ENCODE measurements around the gene RFX3. TPM values are rescaled to one million over a fixed set of nuclear protein-coding genes. Genes with fewer than 3 reads are reported as not detected.

Gene RFX3
- total and polyA plus RNA-seq, 2 experiments from 2014 or later = 5.8 to 7.9 TPM

- Histone ChIP-seq H3K36me3 (replicated peaks; ENCODE audit: insufficient read depth, low read depth) (peaks cover 3% of the 10 kb centered on the region), H3K27me3 (no peaks in the 10 kb centered on the region), H3K27ac (no peak overlapping the region), H3K4me3 (no peak overlapping the region), H2AFZ (no peak overlapping the region), H3K9me2 (replicated peaks; ENCODE audit: insufficient read depth) (no peaks in the 10 kb centered on the region), H4K20me1 (ENCODE audit: insufficient read depth, poor library complexity, severe bottlenecking) (no peaks in the 10 kb centered on the region), H3K9me3 (ENCODE audit: low read depth) (no peaks in the 10 kb centered on the region), H3K79me2 (no peaks in the 10 kb centered on the region), H3K4me1 (ENCODE audit: insufficient read depth) (no peaks in the 10 kb centered on the region), H3K4me2 (no peak overlapping the region)
- 97% methylated on average over 2 of the region's 2 CpGs for WGBS (ENCODE audit: low lambda C conversion rate, missing lambda C conversion rate)
- no peak for DNase-seq (ENCODE audit: low spot score)
- TF ChIP-seq, protein P1, sequence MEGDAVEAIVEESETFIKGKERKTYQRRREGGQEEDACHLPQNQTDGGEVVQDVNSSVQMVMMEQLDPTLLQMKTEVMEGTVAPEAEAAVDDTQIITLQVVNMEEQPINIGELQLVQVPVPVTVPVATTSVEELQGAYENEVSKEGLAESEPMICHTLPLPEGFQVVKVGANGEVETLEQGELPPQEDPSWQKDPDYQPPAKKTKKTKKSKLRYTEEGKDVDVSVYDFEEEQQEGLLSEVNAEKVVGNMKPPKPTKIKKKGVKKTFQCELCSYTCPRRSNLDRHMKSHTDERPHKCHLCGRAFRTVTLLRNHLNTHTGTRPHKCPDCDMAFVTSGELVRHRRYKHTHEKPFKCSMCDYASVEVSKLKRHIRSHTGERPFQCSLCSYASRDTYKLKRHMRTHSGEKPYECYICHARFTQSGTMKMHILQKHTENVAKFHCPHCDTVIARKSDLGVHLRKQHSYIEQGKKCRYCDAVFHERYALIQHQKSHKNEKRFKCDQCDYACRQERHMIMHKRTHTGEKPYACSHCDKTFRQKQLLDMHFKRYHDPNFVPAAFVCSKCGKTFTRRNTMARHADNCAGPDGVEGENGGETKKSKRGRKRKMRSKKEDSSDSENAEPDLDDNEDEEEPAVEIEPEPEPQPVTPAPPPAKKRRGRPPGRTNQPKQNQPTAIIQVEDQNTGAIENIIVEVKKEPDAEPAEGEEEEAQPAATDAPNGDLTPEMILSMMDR (IDR thresholded peaks at IDR 0.05; ENCODE audit: poor library complexity) = no peak
- no peak for TF ChIP-seq EZH2phosphoT487 (IDR thresholded peaks at IDR 0.05; ENCODE audit: low read depth, severe bottlenecking, unreplicated experiment)
- TF ChIP-seq EZH2 (IDR thresholded peaks at IDR 0.05; ENCODE audit: borderline replicate concordance) = no peak
These were observed 43.2 kb downstream of the RFX3 start for GRCh38 chr9:3482578-3482977.

DNA sequence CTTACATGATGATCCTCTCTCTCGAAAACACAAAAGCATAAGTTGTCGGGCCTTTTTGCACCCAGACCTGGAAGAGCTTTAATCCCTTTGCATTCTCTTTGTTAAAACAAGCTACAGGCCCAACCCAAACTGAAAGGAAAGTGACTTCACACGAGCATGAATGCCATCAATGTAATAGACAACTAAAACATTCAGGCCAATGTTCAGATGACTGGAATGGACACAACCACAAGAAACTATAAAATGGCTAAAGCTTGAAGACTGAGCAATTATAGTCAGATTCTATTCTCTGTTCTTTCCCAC lies 45.5 kb downstream of the RFX3 start:
- H3K4me3 ChIP-seq = no peak overlapping the region
- H3K4me1 ChIP-seq (ENCODE audit: insufficient read depth) = no peaks in the 10 kb centered on the region
- H3K9me2 ChIP-seq (replicated peaks; ENCODE audit: insufficient read depth) = no peaks in the 10 kb centered on the region
- H3K27me3 ChIP-seq = no peaks in the 10 kb centered on the region
- H3K27ac ChIP-seq = no peak overlapping the region
- WGBS (ENCODE audit: low lambda C conversion rate, missing lambda C conversion rate) = 84% methylated on average over 3 of the region's 3 CpGs
- no peaks in the 10 kb centered on the region for H3K79me2 ChIP-seq
- no peak for DNase-seq (ENCODE audit: low spot score)
- TF ChIP-seq EZH2phosphoT487 (IDR thresholded peaks at IDR 0.05; ENCODE audit: low read depth, severe bottlenecking, unreplicated experiment) (no peak), EZH2 (IDR thresholded peaks at IDR 0.05; ENCODE audit: borderline replicate concordance) (no peak)
- TF ChIP-seq, protein P1 (IDR thresholded peaks at IDR 0.05; ENCODE audit: poor library complexity) = no peak
- H3K36me3 ChIP-seq (replicated peaks; ENCODE audit: insufficient read depth, low read depth) = peaks cover 3% of the 10 kb centered on the region
- no peaks in the 10 kb centered on the region for H4K20me1 ChIP-seq (ENCODE audit: insufficient read depth, poor library complexity, severe bottlenecking)
- H2AFZ ChIP-seq = no peak overlapping the region
- H3K4me2 ChIP-seq = no peak overlapping the region
- no peaks in the 10 kb centered on the region for H3K9me3 ChIP-seq (ENCODE audit: low read depth)

- H3K79me2 ChIP-seq = no peaks in the 10 kb centered on the region
- no peaks in the 10 kb centered on the region for H3K9me2 ChIP-seq (replicated peaks; ENCODE audit: insufficient read depth)
- H3K9me3 ChIP-seq (ENCODE audit: low read depth) = no peaks in the 10 kb centered on the region
- peaks cover 3% of the 10 kb centered on the region for H3K36me3 ChIP-seq (replicated peaks; ENCODE audit: insufficient read depth, low read depth)
- DNase-seq (ENCODE audit: low spot score) = no peak
- no peaks in the 10 kb centered on the region for H3K4me1 ChIP-seq (ENCODE audit: insufficient read depth)
- 94% methylated on average over 7 of the region's 7 CpGs for WGBS (ENCODE audit: low lambda C conversion rate, missing lambda C conversion rate)
- H3K4me2 ChIP-seq = no peak overlapping the region
- no peak overlapping the region for H3K4me3 ChIP-seq
- TF ChIP-seq, protein P1 (IDR thresholded peaks at IDR 0.05; ENCODE audit: poor library complexity) = no peak
- no peak for TF ChIP-seq EZH2phosphoT487 (IDR thresholded peaks at IDR 0.05; ENCODE audit: low read depth, severe bottlenecking, unreplicated experiment)
- no peak for TF ChIP-seq EZH2 (IDR thresholded peaks at IDR 0.05; ENCODE audit: borderline replicate concordance)
- no peak overlapping the region for H3K27ac ChIP-seq
- H2AFZ ChIP-seq = no peak overlapping the region
- no peaks in the 10 kb centered on the region for H3K27me3 ChIP-seq
- no peaks in the 10 kb centered on the region for H4K20me1 ChIP-seq (ENCODE audit: insufficient read depth, poor library complexity, severe bottlenecking)
These were observed 46.1 kb downstream of the RFX3 start for GRCh38 chr9:3479514-3480352.
